ENCODE measurements around the gene SVIL.
"Not testable (repeated sequence)": the region's sequence is repeated elsewhere in the genome, so short reads cannot be mapped to it uniquely, and the experiment has no call there.

SVIL gene

GRCh38 chr10:29574212-29575097 lies 60.3 kb downstream of the SVIL start:
- DNase-seq, result not testable (repeated sequence)

- DNase-seq, result not testable (repeated sequence)
These were observed 64.5 kb downstream of the SVIL start for GRCh38 chr10:29570248-29570647.

- no peak for DNase-seq
These were observed 65.0 kb downstream of the SVIL start for GRCh38 chr10:29569795-29570194.

DNA sequence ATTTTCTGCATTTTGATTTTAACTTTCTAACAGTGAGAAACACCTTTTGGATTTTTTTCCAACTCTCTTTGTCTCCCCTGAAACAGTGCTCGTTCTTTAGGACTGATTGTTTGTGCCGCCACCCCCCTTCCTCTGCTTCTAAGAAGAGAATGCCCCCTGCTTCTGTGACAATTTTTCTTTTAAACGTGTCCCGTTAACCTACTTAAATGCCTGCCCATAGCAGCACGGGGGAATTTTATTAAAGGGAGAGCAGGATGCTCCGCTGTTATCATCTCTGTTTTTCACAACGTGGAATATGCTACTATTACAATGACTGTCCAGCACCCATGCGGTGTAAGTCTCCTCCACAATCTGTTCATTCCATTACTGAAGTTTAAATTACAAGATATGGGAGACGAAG lies 67.8 kb downstream of the SVIL start:
- no peak for DNase-seq

- not testable (repeated sequence) for DNase-seq
These were observed 68.6 kb downstream of the SVIL start for GRCh38 chr10:29566209-29566608.

DNA sequence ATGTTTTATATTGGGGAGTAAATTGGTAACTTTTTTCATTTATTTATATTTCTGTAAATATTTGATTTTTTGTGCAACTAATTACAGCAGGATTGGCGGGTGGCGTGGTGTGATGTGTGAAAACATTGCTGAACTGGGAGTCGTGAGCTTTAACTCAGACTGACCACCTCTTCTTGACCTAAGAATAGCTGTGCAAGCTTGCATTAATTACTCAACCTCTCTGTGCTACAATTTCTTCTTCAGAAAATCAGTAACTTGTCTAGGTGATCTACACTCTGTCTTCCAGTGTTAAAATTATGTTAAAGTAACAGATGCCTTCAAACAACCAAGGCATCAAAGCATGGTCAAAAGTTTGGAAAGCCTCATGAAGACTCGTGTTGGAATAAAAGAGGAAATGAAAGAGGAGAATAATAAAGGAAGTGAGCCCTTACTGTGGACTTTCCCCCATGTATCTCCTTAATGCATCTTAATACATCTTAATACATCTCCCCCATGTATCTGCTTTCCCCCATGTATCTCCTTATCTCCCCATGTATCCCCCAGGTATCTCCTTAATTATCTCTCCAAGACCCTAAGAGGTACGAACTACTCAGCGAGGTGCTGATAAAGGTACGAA lies 71.2 kb downstream of the SVIL start:
- DNase-seq, result no peak

GRCh38 chr10:29563006-29563405 lies 71.8 kb downstream of the SVIL start:
- DNase-seq, result not testable (repeated sequence)

DNA sequence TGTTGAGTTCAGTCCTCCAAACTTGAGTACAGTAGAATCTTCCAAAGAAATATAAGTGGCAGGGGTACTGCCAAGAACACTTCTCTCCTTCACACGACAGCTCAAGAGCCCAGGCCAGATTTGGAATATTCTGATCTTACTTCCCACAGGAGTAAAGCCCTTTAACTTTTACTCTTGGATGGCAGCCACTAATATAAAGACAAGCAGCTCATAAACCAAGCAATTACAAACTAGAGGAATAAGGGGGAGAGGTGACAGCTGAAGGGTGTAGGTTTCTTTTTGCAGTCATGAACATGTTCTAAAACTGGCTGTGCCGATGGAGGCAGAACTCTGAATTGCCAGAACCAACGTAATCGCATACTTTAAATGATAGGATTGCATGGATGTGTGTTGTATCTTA lies 74.8 kb downstream of the SVIL start:
- no peak for DNase-seq

GRCh38 chr10:29557665-29558064 lies 77.1 kb downstream of the SVIL start:
- no peak for DNase-seq

- no peak for DNase-seq
These were observed 78.9 kb downstream of the SVIL start for GRCh38 chr10:29555746-29556481.

GRCh38 chr10:29555091-29555745 lies 79.6 kb downstream of the SVIL start:
- DNase-seq, result no peak

GRCh38 chr10:29554660-29555059 lies 80.1 kb downstream of the SVIL start:
- DNase-seq, result no peak

GRCh38 chr10:29553544-29554250 lies 81.1 kb downstream of the SVIL start:
- no peak for DNase-seq

DNA sequence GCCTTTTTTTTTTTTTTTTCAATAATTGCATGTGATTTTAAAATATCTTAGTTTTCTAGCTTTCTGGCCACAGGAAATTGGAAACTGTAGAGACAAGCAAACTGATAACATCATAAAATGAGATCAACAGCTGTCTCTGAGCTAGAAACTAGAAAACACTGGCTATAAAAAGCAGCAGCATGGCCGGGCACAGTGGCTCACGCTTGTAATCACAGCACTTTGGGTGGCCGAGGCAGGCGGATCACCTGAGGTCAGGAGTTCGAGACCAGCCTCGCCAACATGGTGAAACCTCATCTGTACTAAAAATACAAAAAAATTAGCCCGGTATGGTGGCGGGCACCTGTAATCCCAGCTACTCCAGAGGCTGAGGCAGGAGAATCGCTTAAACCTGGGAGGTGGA lies 81.7 kb downstream of the SVIL start:
- not testable (repeated sequence) for DNase-seq

DNA sequence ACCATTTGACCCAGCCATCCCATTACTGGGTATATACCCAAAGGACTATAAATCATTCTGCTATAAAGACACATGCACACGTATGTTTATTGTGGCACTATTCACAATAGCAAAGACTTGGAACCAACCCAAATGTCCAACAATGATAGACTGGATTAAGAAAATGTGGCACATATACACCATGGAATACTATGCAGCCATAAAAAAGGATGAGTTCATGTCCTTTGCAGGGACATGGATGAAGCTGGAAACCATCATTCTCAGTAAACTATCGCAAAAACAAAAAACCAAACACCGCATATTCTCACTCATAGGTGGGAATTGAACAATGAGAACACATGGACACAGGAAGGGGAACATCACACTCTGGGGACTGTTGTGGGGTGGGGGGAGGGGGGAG lies 85.3 kb downstream of the SVIL start:
- not testable (repeated sequence) for DNase-seq

GRCh38 chr10:29546773-29547313 lies 87.9 kb downstream of the SVIL start:
- no peak for DNase-seq

DNA sequence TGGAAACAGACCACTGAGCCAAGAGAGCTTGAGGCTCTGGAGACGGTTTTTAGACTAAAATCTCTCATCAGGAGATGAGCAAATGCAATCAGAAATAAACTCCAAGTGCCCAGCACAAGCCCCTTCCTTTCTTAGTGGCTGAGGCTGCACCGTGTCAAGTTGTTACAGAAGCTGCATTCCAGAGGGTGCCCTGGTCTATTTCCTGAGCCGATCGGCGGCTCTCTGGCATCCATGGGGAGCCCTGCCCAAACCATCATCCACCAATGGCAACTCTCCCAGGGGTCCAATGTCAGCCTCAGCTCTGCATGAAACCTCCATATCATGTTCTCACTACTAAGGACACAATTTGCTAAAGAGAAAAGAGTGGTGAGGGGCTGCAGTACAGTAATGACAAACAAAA lies 89.6 kb downstream of the SVIL start:
- DNase-seq, result no peak

GRCh38 chr10:29543715-29544114 lies 91.1 kb downstream of the SVIL start:
- no peak for DNase-seq

DNA sequence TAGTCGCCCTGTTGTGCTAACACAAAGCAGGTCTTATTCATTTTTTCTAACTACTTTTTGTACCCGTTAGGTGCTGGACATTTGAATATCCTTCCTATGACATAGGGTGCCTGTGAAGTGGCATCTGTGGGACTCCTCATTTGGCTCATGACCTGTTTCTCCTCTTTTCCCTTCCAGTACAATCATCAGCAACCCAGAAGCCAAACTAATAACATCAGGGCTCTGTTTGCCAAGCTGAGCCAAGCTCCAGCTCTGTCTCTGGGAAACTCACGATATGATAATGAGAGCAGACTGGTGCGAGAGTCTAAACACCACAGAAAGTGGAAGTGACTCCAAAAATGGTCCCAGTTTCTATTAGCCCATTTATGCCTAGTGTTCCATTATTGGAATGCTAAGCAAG lies 92.0 kb downstream of the SVIL start:
- no peak for DNase-seq

DNA sequence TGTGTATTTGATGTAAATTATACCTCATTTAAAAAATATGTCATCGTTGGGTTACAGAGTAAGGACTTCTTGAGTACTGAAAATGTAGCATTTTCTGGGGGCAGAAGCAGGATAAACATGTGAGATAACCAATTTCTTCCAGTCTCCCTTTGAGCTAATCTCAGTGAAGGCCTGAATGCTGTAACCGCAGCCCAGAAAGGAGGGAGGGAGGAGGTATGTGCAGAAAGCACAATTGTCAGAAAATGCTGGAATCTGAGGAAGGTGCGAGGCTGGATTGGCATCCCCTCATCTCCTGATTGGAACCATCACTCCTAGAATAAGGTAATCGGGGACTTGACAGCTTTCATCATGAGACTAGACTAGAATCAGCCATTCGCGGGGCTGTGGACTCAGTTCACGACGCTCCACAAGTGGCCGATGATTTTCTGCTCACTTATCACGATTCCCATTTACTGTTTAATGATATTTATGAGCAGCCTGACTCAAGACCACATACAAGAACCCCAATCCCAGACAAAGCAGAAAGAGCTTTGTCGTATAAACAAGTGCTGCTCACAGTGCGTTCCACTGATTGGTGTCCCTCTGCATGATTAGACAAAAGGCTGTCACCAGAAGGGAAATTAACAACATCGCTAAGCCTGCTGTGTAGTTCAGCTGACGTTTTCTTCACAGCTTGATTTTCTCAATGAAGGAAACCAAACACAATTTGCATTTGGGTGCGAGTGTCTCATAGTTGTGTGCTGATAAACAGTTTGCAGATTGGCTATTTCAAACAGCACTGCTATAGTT lies 93.2 kb downstream of the SVIL start:
- no peak for DNase-seq

- no peak for DNase-seq
These were observed 94.8 kb downstream of the SVIL start for GRCh38 chr10:29540016-29540415.
